PC-3 (cell line): ENCODE results near the gene HK1.

Experiments used
- EZH2 ChIP-seq: fragments of 300-600 bp; sonication (generic); IDR thresholded peaks from one replicate; pipeline ENCODE4 v1.6.1; 2017; ENCODE audit warnings: antibody characterized with exemption, mild to moderate bottlenecking, low read length; ENCODE audit not compliant: unreplicated experiment
- TF ChIP-seq, protein P1 (sequence below): fragments of 300-600 bp; sonication (generic); conservative IDR thresholded peaks from 2 replicates; pipeline ENCODE4 v1.5.1; 2017; ENCODE audit warnings: antibody characterized with exemption, low read depth, mild to moderate bottlenecking, low read length

DNA sequence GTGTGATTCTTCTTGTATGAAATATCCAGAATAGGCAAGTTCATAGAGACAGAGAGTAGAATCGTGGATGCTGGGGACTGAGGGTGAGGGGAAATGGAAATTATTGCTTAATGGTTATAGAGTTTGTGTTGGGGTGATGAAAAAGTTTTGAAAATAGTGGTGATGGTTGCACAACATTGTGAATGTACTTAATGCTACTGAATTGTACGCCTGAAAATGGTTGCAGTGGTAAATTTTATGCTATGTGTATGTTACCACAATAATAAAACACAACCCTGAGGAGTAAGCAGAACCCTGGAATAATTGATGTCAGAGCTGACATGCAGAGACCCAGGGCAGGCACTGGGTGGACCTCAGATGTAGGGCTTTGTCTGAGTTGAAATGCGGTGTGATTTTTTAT, 80.9 kb downstream of the HK1 start:
- TF ChIP-seq, protein P1, sequence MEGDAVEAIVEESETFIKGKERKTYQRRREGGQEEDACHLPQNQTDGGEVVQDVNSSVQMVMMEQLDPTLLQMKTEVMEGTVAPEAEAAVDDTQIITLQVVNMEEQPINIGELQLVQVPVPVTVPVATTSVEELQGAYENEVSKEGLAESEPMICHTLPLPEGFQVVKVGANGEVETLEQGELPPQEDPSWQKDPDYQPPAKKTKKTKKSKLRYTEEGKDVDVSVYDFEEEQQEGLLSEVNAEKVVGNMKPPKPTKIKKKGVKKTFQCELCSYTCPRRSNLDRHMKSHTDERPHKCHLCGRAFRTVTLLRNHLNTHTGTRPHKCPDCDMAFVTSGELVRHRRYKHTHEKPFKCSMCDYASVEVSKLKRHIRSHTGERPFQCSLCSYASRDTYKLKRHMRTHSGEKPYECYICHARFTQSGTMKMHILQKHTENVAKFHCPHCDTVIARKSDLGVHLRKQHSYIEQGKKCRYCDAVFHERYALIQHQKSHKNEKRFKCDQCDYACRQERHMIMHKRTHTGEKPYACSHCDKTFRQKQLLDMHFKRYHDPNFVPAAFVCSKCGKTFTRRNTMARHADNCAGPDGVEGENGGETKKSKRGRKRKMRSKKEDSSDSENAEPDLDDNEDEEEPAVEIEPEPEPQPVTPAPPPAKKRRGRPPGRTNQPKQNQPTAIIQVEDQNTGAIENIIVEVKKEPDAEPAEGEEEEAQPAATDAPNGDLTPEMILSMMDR = no peak
- no peak for TF ChIP-seq EZH2
